ENCODE data around the gene RFLNA.

RFLNA gene

DNA sequence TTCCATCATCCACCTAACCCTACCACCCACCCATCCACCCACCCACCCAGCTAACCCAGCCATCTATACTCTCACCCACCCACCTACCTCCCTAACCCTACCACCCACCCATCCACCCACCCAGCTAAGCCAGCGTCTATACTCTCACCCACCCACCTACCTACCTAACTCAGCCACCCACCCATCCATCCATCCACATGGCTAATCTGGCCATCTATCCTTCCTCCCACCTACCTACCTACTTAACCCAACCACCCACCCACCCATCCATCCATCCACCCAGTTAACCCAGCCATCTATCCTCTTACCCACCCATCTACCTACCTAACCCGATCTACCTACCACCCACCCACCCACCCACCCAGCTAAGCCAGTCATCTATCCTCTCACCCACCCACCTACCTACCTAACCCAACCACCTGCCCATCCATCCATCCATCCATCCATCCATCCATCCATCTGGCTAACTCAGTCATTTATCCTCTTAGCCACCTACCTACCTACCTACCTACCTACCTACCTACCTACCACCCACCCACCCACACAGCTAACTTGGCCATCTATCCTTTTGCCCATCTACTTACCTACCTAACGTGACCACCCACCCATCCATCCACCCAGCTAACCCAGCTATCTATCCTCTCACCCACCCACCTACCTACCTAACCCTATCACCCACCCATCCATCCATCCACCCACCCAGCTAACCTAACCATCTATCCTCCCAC is 44.1 kb downstream of the RFLNA start:
- no peak for DNase-seq

GRCh38 chr12:124340080-124340900 is 45.4 kb downstream of the RFLNA start:
- DNase-seq = no peak

DNA sequence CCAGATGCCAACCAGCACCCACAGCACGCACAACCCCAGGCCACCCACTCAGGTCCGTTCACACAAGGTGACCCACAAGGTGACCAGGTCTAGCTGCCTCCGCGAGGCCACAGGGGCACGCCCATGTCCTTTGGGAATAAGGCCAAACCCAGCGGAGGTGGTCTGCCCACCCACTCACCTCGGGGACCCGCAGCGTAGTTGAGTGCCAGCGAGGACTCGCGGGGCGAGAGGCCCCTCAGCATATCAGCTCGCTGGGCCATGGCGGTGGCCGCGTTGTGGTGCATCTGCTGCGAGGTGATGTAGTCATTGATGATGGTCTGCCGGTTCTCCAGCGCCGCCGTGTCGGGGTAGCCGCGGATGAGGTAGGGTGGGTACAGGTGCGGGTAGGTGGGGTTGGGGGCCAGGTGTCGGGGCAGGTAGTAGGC is 46.8 kb downstream of the RFLNA start:
- DNase-seq = no peak

DNA sequence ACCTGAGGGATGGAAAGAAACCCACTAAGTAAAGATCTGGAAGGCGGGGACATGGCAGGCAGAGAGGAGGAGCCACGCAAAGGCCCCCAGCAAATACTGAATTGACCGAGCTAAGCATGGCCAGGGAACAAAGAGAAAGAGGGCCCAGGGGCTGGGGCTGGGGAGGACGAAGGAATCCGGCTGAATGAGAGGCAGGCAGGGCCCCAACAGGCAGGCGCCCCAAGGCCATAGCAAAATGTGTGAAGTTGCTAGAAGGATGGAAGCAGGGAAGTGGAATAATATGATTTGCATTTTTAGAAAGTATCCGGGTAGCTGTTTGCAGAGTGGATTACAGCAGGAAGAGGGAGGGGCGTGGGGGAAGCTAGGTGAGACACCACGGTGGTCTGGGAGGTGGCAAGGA is 49.1 kb downstream of the RFLNA start:
- no peak for DNase-seq

- DNase-seq = no peak
Measured at GRCh38 chr12:124344526-124344925, 49.6 kb downstream of the RFLNA start.

DNA sequence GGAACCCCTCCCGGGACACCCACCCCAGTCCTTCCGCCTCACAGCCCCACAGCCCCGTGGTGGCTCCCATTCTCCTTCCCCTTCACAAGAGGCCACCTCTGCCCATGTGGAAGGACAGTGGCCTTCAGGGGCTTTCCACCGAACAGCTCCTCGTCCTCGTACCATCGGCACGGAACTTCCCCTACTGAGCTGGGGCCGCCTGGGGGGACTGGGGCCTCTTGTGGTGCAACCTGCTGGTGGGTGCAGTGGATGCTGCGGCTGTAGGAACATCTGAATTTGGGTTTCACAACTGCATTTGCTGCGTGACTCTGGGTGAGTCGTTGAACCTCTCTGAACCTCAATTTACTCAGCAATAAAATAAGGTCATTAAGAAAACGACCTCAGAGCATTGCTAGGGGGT is 50.9 kb downstream of the RFLNA start:
- no peak for DNase-seq

DNA sequence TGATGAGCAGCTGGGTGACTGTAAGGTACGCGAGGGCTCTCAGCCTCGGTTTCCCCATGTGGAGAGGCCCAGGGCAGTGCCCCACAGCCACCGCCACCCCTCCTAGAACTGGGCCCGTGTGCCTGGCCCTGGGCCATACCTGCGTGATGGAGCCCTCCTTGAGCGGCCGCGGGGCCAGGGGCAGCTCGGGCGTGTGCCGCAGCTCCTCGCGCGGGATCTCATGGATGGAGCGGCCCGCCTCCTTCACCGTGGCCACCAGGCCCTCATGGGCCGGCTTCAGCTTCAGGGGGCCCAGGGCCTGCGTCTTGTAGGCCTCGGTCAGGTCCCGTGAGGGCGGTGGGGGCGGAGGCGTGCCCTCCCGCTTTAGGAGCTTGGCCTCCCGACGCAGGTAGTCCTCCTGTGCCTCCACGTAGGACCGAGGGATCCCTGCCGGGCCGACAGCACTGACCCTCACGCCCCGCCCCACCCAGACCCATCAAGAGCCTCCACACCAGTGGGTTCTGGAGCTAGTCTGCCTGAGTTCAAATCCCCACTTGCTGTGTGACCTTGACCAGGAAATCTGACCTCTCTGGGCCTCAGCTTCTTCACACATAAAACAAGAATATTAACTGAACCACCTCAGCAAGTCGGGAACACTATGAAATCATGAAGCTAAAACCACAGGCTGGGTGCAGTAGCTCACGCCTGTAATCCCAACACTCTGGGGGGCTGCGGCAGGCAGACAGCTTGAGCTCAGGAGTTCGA is 51.7 kb downstream of the RFLNA start:
- no peak for DNase-seq

GRCh38 chr12:124347335-124347734 is 52.4 kb downstream of the RFLNA start:
- no peak for DNase-seq

DNA sequence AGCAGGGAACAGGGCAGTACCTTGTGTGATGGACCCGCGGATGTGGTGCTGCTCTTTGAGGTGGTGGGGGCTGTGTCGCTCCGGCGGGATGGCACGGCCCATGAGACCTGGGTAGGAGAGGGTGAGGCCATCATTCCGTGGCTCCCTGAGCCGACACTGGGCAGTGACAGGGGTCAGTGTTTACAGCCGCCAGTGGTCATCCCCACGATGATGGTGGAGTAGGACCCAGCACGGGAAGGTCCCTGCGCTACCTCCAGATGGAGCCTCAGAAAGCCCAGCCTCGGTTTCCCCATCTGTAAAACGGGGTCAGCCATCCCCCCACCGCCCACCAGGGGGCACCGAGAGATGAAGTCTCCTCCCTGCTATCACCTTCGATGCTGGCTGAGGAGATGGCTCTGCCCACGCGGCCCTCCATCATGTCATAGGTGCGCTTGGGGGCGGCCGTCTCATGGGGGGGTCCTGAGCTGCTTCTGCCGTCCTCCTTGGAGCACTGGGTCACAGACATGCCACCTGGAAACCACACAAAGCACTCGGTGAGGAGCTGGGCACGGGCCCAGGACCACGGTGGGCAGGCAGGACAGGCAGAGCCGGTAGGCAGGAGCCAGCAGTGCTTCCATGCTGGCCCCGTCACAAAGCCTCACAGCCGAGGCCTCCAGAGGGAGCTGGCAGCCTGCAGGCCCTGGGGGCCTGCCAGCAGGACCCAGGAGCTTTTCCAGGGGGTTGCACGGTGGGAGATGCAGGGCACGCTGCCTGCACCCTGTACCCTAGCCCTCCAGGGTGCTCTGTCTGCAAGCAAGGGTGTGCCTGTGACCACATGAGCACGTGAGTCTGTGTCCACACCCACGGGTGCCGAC is 53.1 kb downstream of the RFLNA start:
- no peak for DNase-seq

DNA sequence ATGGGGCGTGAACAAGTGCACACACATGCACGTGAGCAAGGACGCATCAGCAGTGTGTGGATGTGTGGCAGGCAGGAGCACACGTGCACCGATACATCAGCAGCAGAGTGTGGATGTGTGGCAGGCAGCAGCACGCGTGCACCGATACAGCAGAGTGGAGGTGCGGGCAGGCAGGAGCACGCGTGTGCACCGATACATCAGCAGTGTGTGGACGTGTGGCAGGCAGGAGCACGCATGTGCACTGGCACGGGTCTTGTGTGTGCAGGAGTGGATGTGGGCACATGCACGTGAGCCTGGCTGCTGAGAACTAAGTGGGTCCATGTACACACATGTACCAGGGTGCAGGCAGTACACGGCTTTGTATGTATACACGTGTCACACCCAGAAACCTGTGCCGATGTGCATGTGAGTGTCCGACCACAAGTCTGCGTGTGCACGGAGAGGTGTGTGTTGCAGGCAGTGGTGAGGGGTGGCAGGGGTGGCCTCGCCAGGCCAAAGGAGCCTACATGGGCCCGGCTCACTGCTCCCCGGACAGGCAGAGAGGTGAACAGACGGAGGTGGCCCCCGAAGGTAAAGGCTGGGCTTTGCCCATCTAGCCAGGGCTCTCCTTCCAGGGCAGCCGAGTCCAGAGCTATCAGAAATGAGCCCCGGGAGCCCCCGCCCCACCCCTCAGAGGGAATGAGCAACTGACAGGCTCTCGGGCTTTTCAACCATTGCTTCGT is 53.9 kb downstream of the RFLNA start:
- no peak for DNase-seq

GRCh38 chr12:124350491-124350890 is 55.6 kb downstream of the RFLNA start:
- no peak for DNase-seq

DNA sequence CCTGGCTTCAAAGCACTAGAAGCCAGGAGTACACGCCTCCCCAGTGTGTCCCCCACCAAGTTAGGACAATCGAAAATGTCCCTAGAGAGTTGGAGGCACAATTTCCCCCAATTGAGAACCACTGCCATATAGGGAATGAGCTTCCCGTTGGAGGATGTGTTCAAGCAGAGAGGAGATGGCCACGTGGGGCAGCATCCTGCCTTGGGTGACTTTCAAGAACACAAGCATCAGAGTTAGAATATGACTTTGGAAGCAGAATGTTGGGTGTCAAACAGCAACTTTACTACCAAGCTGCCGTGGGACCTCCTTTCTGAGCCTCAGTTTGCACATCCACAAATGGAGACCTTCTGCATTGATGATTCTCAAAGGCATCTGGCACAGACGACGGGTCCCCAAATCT is 56.5 kb downstream of the RFLNA start:
- DNase-seq = no peak

- no peak for DNase-seq
Measured at GRCh38 chr12:124352257-124352656, 57.4 kb downstream of the RFLNA start.

- no peak for DNase-seq
Measured at GRCh38 chr12:124352839-124353238, 57.9 kb downstream of the RFLNA start.

- DNase-seq = no peak
Measured at GRCh38 chr12:124354400-124354799, 59.5 kb downstream of the RFLNA start.

GRCh38 chr12:124356221-124356620 is 61.3 kb downstream of the RFLNA start:
- no peak for DNase-seq

DNA sequence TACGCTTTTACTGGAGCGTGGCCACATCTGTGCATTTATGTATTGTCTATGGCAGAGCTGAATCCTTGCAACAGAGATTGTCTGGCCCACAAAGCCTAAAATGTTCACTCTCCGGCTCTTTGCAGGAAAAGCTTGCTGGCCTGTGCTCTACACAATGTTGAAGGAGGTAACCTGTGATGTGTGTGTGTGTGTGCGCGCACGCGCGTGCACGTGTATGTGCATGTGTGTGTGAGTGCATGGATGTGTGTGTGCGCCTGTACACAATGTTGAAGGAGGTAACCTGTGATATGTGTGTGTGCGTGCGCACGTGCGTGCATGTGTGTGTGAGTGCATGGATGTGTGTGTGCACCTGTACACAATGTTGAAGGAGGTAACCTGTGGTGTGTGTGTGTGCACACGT is 62.7 kb downstream of the RFLNA start:
- DNase-seq = no peak

GRCh38 chr12:124358572-124358971 is 63.7 kb downstream of the RFLNA start:
- DNase-seq = no peak

DNA sequence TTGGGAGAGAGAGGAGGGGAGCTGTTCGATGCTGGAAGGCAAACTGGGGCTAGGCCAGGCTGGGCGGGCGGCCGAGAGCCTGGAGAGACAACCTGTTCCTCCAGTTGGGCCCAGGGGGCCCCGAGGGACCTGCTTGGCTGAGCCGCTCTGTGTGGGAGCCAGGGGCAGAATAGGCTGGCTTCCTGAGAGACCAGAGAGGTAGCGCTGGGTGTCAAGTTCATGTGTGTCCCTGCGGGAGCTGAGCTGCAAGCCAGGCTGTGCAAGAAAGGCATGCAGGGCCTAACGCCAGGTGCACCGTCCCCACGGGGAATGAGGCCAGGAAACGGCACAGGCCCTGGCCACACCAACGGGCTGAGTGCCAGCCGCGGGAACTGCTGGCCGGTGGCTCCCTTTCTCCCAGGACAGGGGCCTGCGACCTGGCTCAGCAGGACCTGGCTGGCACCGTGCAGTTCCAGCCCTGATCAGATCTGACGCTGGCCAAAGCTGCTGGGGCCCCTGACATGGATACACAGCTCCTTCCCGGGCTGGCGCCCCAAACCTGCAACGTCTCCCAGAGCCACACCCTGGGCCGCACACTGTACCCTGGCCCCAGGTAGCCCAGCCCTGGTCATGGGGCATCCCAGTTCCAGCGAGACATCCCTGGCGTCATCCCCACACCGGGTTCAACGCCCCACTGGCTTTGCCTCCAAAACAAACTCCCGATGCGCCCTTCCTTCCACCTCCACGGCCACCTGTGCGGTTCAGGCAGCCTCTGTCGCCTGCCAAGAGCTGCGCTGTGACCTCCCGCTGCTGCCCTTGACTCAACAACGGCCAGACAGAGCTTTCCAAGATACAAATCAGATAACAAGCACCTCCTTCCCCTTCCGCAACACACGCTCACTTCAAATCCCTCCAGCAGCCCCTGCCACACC is 65.0 kb downstream of the RFLNA start:
- DNase-seq = peak in 9 of 14 donors; percentile 20 to 92 (median 64)

All from C1 segment of cervical spinal cord (tissue), 14 donors.